H1 (cell line): ENCODE data around the gene HSPB1. TPM values are rescaled to one million over a fixed set of nuclear protein-coding genes. Genes with fewer than 3 reads are reported as not detected.

Experiments
- CTCF ChIA-PET: fragments of 300-600 bp; sonication (Branson Sonifier 250); formaldehyde crosslinking; loops from one replicate; lab custom pipeline; 2021; ENCODE audit not compliant: partially characterized antibody; lab: Charles Lee
- POLR2A ChIA-PET: fragments of 300-600 bp; sonication (Branson Sonifier 250); formaldehyde crosslinking; loops from one replicate; lab custom pipeline; 2021; ENCODE audit warnings: inconsistent platforms; ENCODE audit not compliant: partially characterized antibody; lab: Charles Lee
- DNase-seq, 2 experiments: peaks; one replicate each; pipeline versions ENCODE4 v3.0.0 to v3.0.0-alpha.2; 2010 to 2022; ENCODE audit warnings: low spot score in 2 of 2, low read depth in 1 of 2, mixed read lengths in 1 of 2
- FAIRE-seq: peaks from 2 replicates; lab custom pipeline; 2011; peaks lifted over from hg19 to GRCh38; lab: Jason Lieb, UNC
- H2AFZ ChIP-seq: 2 replicates; pipeline ENCODE4 v1.8.1; 2012; ENCODE audit warnings: low read length, inconsistent platforms
- H2AK5ac ChIP-seq: 2 replicates; pipeline ENCODE4 v1.6.1; 2013; ENCODE audit warnings: low read depth, low read length
- H2BK120ac ChIP-seq: replicated peaks from 2 replicates; pipeline ENCODE3; 2013; ENCODE audit warnings: low read depth, low read length, inconsistent platforms
- H2BK12ac ChIP-seq: 2 replicates; pipeline ENCODE4 v1.6.1; 2013; ENCODE audit warnings: low read depth, low read length
- H2BK15ac ChIP-seq: 2 replicates; pipeline ENCODE4 v1.6.1; 2013; ENCODE audit warnings: low read length
- H2BK20ac ChIP-seq: 2 replicates; pipeline ENCODE4 v1.6.1; 2013; ENCODE audit warnings: low read length
- H2BK5ac ChIP-seq: 2 replicates; pipeline ENCODE4 v1.6.1; 2013; ENCODE audit warnings: low read depth, low read length
- H3K14ac ChIP-seq: 2 replicates; pipeline ENCODE4 v1.6.1; 2013; ENCODE audit warnings: inconsistent platforms; ENCODE audit not compliant: insufficient read length
- H3K18ac ChIP-seq: 2 replicates; pipeline ENCODE4 v1.6.1; 2013; ENCODE audit warnings: low read length; ENCODE audit errors: extremely low read depth
- H3K23ac ChIP-seq: 2 replicates; pipeline ENCODE4 v1.6.1; 2013; ENCODE audit warnings: inconsistent platforms; ENCODE audit not compliant: insufficient read length
- H3K23me2 ChIP-seq: 2 replicates; pipeline ENCODE4 v1.6.1; 2013; ENCODE audit warnings: low read depth, low read length
- H3K27ac ChIP-seq: 2 replicates; pipeline ENCODE4 v1.6.1; 2011; ENCODE audit warnings: low read depth, low read length, inconsistent platforms
- H3K27me3 ChIP-seq, 4 experiments: replicated peaks in 1 of 4; 1 replicate in 1 of 4; 2 replicates in 3 of 4; pipeline versions ENCODE4 v1.6.1 to v1.8.1; 2011 to 2013; ENCODE audit warnings: low read length in 3 of 4, mild to moderate bottlenecking in 3 of 4, inconsistent platforms in 2 of 4, mixed read lengths in 2 of 4, moderate library complexity in 1 of 4; ENCODE audit not compliant: control insufficient read depth in 3 of 4, insufficient read depth in 3 of 4; ENCODE audit errors: extremely low read depth in 1 of 4
- H3K36me3 ChIP-seq, 4 experiments: 2 replicates each; pipeline versions ENCODE4 v1.6.1 to v1.8.1; 2011 to 2013; ENCODE audit warnings: mild to moderate bottlenecking in 4 of 4, low read length in 3 of 4, moderate library complexity in 2 of 4, control low read depth in 1 of 4, inconsistent platforms in 1 of 4; ENCODE audit not compliant: insufficient read depth in 4 of 4, control insufficient read depth in 2 of 4
- H3K4ac ChIP-seq: replicated peaks from 2 replicates; pipeline ENCODE3; 2013; ENCODE audit warnings: low read length, low read depth, mixed read lengths, inconsistent platforms; ENCODE audit not compliant: insufficient read length
- H3K4me1 ChIP-seq, 4 experiments: replicated peaks in 1 of 4; 1 replicate in 1 of 4; 2 replicates in 3 of 4; pipeline versions ENCODE4 v1.6.1 to v1.8.1; 2011 to 2013; ENCODE audit warnings: low read length in 3 of 4, inconsistent platforms in 2 of 4, mixed read lengths in 1 of 4; ENCODE audit not compliant: insufficient read depth in 4 of 4, control insufficient read depth in 3 of 4
- H3K4me2 ChIP-seq, 2 experiments: 2 replicates each; pipeline versions ENCODE4 v1.6.1 to v1.8.1; 2011 to 2013; ENCODE audit warnings: low read depth in 2 of 2, low read length in 2 of 2, control low read depth in 1 of 2, inconsistent platforms in 1 of 2, mild to moderate bottlenecking in 1 of 2; ENCODE audit not compliant: insufficient read depth in 1 of 2
- H3K4me3 ChIP-seq, 4 experiments: fragments of 200-600, 300-600 bp in 1 of 4; sonication (generic), shearing (Covaris generic), sonication (Bioruptor Twin) in 1 of 4; 2 replicates each; pipeline versions ENCODE4 v1.5.1 to v1.8.1; 2011 to 2016; ENCODE audit warnings: low read length in 4 of 4, low read depth in 3 of 4, control low read depth in 2 of 4, inconsistent platforms in 2 of 4, mild to moderate bottlenecking in 2 of 4, mixed read lengths in 1 of 4, moderate library complexity in 1 of 4; ENCODE audit not compliant: insufficient read depth in 2 of 4; ENCODE audit errors: extremely low read depth in 1 of 4
- H3K56ac ChIP-seq: replicated peaks from 2 replicates; pipeline ENCODE3; 2013; ENCODE audit warnings: low read depth, mild to moderate bottlenecking, mixed read lengths, low read length, inconsistent platforms; ENCODE audit not compliant: insufficient read length
- H3K79me1 ChIP-seq: 2 replicates; pipeline ENCODE4 v1.6.1; 2013; ENCODE audit warnings: low read depth, low read length, control low read depth
- H3K79me2 ChIP-seq, 2 experiments: 2 replicates each; pipeline versions ENCODE4 v1.6.1 to v1.8.1; 2012 to 2013; ENCODE audit warnings: low read length in 2 of 2, mild to moderate bottlenecking in 2 of 2, inconsistent platforms in 1 of 2; ENCODE audit not compliant: insufficient read depth in 2 of 2, control insufficient read depth in 1 of 2
- H3K9ac ChIP-seq, 4 experiments: replicated peaks in 1 of 4; 1 replicate in 1 of 4; 2 replicates in 3 of 4; pipeline versions ENCODE4 v1.6.1 to v1.8.1; 2011 to 2013; ENCODE audit warnings: low read depth in 3 of 4, low read length in 3 of 4, control low read depth in 2 of 4, mild to moderate bottlenecking in 2 of 4, moderate library complexity in 2 of 4, inconsistent platforms in 1 of 4; ENCODE audit errors: extremely low read depth in 1 of 4
- H3K9me3 ChIP-seq, 2 experiments: 2 replicates each; pipeline versions ENCODE4 v1.6.1 to v1.8.1; 2012 to 2013; ENCODE audit warnings: mild to moderate bottlenecking in 2 of 2, moderate library complexity in 2 of 2, control low read depth in 1 of 2, inconsistent platforms in 1 of 2, low read depth in 1 of 2, low read length in 1 of 2, mixed read lengths in 1 of 2; ENCODE audit not compliant: insufficient read depth in 2 of 2
- H4K20me1 ChIP-seq, 2 experiments: replicated peaks in 1 of 2; 2 replicates each; pipeline versions ENCODE3 to v1.8.1; 2011 to 2013; ENCODE audit warnings: inconsistent platforms in 2 of 2, low read length in 2 of 2, mild to moderate bottlenecking in 1 of 2; ENCODE audit not compliant: insufficient read depth in 2 of 2, control insufficient read depth in 1 of 2
- H4K5ac ChIP-seq: 2 replicates; pipeline ENCODE4 v1.6.1; 2013; ENCODE audit warnings: low read length, low read depth, mixed read lengths, inconsistent platforms; ENCODE audit not compliant: insufficient read length
- H4K8ac ChIP-seq: 2 replicates; pipeline ENCODE4 v1.8.0; 2013; ENCODE audit warnings: mild to moderate bottlenecking, moderate library complexity, low read length, inconsistent platforms; ENCODE audit not compliant: insufficient read depth; ENCODE audit errors: extremely low read depth
- H4K91ac ChIP-seq: replicated peaks from 2 replicates; pipeline ENCODE3; 2013; ENCODE audit warnings: low read length, mixed read lengths, inconsistent platforms; ENCODE audit not compliant: insufficient read length
- CEBPB ChIP-seq: IDR thresholded peaks from 2 replicates; pipeline ENCODE4 v1.6.1; 2012; ENCODE audit warnings: low read depth, low read length
- PHF8 ChIP-seq: fragments of 200-600 bp; sonication (generic); conservative IDR thresholded peaks from 2 replicates; pipeline ENCODE4 v1.7.1; 2012; ENCODE audit warnings: low read depth, mild to moderate bottlenecking, inconsistent platforms, low read length, moderate library complexity
- WGBS, 2 experiments: shearing (Covaris generic) in 1 of 2; methylation state at CpG; one replicate each; pipeline versions ENCODE4 v1.1.6 to v1.1.7; 2013 to 2015; ENCODE audit warnings: low lambda C conversion rate in 2 of 2, mixed read lengths in 2 of 2, inconsistent platforms in 1 of 2, low coverage in 1 of 2, missing lambda C conversion rate in 1 of 2; ENCODE audit not compliant: insufficient replicate concordance in 2 of 2, insufficient coverage in 1 of 2, insufficient read length in 1 of 2; ENCODE audit errors: extremely low coverage in 1 of 2, missing lambda C conversion rate in 1 of 2; 5-methylcytosine and 5-hydroxymethylcytosine counted together
- polyA plus RNA-seq, 7 experiments: library from polyadenylated mRNA; depleted of rRNA in 3 of 7; stranded (reverse) in 5 of 7; unstranded in 2 of 7; fragments of >200 nt in 5 of 7; fragments of 200-250 nt in 2 of 7; gene quantifications; 1 replicate in 5 of 7; 2 replicates in 1 of 7; 4 replicates in 1 of 7; pipeline versions ENCODE4 v1.2.1 to v1.2.3, GENCODE V29; 2011 to 2013; ENCODE audit warnings: missing spikeins in 2 of 7, mixed read lengths in 2 of 7
- total RNA-seq: library from RNA; stranded (reverse); fragmentation: NEBNext Ultra II Directional; extraction: Animal tissue kit (Norgen Biotek cat#: 25700); gene quantifications from 2 replicates; pipeline ENCODE4 v1.2.1, GENCODE V29; 2021

Gene HSPB1
- total and polyA plus RNA-seq, 2 of the 8 experiments (the other 6 are each of a cell fraction or from before 2014, with no cell fraction given) = 165 to 254 TPM

GRCh38 chr7:76296743-76297740 lies 5.4 kb upstream of the HSPB1 start:
- no peaks in the 10 kb centered on the region for H3K79me2 ChIP-seq
- 84% methylated on average over 22 of the region's 22 CpGs; no CpG with 5 or more reads in 1 of the 2 experiments for WGBS, 2 experiments
- no peak overlapping the region for H2AK5ac ChIP-seq
- no peaks in the 10 kb centered on the region for H3K79me1 ChIP-seq
- H3K4me1 ChIP-seq = peaks cover 0 to 7% (median 4%) of the 10 kb centered on the region in 4 experiments; a peak in 5 of 7 replicates
- ChIA-PET CTCF (interaction anchor here (0.6 to 19.4 kb wide), 8 partner anchors 11 to 119 kb away, joined by 3 to 426 read pairs (median 4); partner anchors contain the start of gene HSPB1), POLR2A (interaction anchor here (0.6 to 2.7 kb wide), 8 partner anchors 10 to 132 kb away, joined by 3 to 8 read pairs (median 4); no protein-coding TSS in a partner anchor)
- H4K8ac ChIP-seq = no peak overlapping the region
- peak overlapping the region; percentile 72; the same call in 1 of the 2 replicates for H2BK15ac ChIP-seq
- H3K4me3 ChIP-seq = no peak overlapping the region
- H2AFZ ChIP-seq = no peak overlapping the region
- no peak for DNase-seq
- H3K4ac ChIP-seq = no peak overlapping the region
- H2BK20ac ChIP-seq = no peak overlapping the region
- H4K5ac ChIP-seq = no peak overlapping the region
- no peak overlapping the region for H2BK12ac ChIP-seq
- H2BK120ac ChIP-seq = no peak overlapping the region
- peaks cover 0 to 5% (median 4%) of the 10 kb centered on the region in 4 experiments; a peak in 3 of 7 replicates for H3K27me3 ChIP-seq
- no peaks in the 10 kb centered on the region; the same call in 1 of the 2 replicates for H3K23me2 ChIP-seq
- H3K27ac ChIP-seq = no peak overlapping the region
- no peaks in the 10 kb centered on the region for H3K9me3 ChIP-seq
- no peak overlapping the region for H3K14ac ChIP-seq
- no peak overlapping the region for H3K23ac ChIP-seq
- no peak overlapping the region for H3K4me2 ChIP-seq
- H3K9ac ChIP-seq = no peak overlapping the region
- H3K56ac ChIP-seq = no peak overlapping the region
- no peak for FAIRE-seq
- no peak overlapping the region for H3K18ac ChIP-seq
- TF ChIP-seq PHF8 = no peak
- TF ChIP-seq CEBPB = peak; percentile 51; the same call in 1 of the 2 replicates
- H4K20me1 ChIP-seq = no peaks in the 10 kb centered on the region
- peak overlapping the region; percentile 34 for H4K91ac ChIP-seq
- H3K36me3 ChIP-seq = no peaks in the 10 kb centered on the region
- H2BK5ac ChIP-seq = no peak overlapping the region
